GM12878 (cell line): ENCODE results near the gene LST1. TPM values are rescaled to one million over a fixed set of nuclear protein-coding genes. Genes with fewer than 3 reads are reported as not detected.

Source experiments
- BCL11A ChIP-seq: IDR thresholded peaks from 2 replicates; pipeline ENCODE4 v1.6.1; 2011; ENCODE audit warnings: low read depth, low read length
- STAT3 ChIP-seq: IDR thresholded peaks from 2 replicates; pipeline ENCODE4 v1.6.1; 2011; ENCODE audit warnings: low read depth, low read length, improper control_type of control experiment
- polyA plus RNA-seq, 11 experiments: library from polyadenylated mRNA; depleted of rRNA in 4 of 11; unstranded in 6 of 11; stranded (reverse) in 5 of 11; fragments of >200 nt; fragmentation: Nextera tagmentation in 4 of 11; fragmentation: Illumina TruSeq in 1 of 11; extraction: Ambion mirVana in 4 of 11; extraction: Trizol in 1 of 11; gene quantifications; 1 replicate in 1 of 11; 2 replicates in 10 of 11; pipeline versions ENCODE4 v1.2.1 to v1.2.3, GENCODE V29; 2011 to 2016; ENCODE audit warnings: inconsistent platforms in 2 of 11, missing spikeins in 2 of 11, low read depth in 1 of 11
- total RNA-seq, 4 experiments: library from RNA; depleted of rRNA in 3 of 4; stranded (reverse); fragments of >200 nt in 3 of 4; fragmentation: Illumina TruSeq in 1 of 4; extraction: Trizol in 1 of 4; gene quantifications; 2 replicates each; pipeline versions ENCODE4 v1.2.1 to v1.2.3, GENCODE V29; 2013 to 2021
- TF ChIP-seq, protein P1 (sequence below): IDR thresholded peaks from 2 replicates; pipeline ENCODE4 v1.6.1; 2011; ENCODE audit warnings: borderline replicate concordance, low read depth, mild to moderate bottlenecking, moderate library complexity, low read length; ENCODE audit not compliant: insufficient read depth, poor library complexity, severe bottlenecking
- TF ChIP-seq, protein P2 (sequence below): fragments of 450-650 bp; formaldehyde crosslinking; IDR thresholded peaks from 2 replicates; pipeline ENCODE4 v1.4.0; 2022; ENCODE audit warnings: mild to moderate bottlenecking, moderate library complexity
- TF ChIP-seq, protein P3 (sequence below): fragments of 450-650 bp; IDR thresholded peaks from 2 replicates; pipeline ENCODE4 v1.6.1; 2017; ENCODE audit warnings: mild to moderate bottlenecking, low read depth, inconsistent platforms; ENCODE audit not compliant: poor library complexity, severe bottlenecking

Gene LST1
- total and polyA plus RNA-seq, 10 of the 15 experiments (the other 5 are each of a cell fraction or from before 2014, with no cell fraction given) = 4.1 to 35.5 (median 16.4) TPM

DNA sequence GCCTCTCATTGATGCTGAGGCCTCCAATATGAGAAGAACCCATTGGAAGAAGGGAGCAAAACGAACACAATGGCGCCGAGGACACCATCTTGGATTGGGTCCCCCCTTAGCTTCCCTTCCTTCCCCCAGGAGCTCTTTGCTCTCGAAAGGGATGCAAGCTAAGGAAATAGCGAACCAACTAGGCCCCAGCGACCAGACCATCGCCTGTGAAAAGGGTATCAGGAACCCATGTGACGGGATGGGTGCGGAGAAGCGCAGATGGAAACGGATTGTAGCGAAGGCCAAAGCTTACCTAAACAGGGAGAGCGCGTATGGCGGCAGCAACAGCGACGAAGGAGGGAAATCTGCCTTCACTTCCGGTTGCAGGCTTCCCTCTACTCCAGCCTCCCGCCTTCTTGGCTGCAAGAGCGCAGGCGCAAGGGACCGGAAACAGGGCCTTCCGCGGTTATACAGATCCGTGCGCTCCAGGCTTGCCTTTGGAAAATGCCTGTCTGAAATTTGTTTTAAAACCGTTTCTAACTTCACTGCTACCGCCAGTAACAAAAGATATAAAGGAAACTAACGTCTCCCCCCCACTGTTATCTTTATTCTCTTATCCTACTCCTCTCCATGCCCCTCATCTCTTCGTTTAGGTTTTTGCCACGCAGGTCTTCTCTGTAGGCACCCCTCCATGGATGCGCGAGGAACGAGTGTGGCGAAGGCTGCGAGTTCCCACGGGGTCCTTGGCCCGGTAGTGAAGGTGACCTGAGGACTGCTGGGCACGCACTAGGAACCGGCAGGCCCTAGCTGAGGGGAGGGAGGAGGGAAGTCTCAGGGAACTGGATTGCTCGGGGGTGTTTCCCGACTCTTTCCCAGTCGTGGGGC lies 44.2 kb upstream of the LST1 start, which contains the start of gene DDX39B (continued):
- TF ChIP-seq, protein P1, sequence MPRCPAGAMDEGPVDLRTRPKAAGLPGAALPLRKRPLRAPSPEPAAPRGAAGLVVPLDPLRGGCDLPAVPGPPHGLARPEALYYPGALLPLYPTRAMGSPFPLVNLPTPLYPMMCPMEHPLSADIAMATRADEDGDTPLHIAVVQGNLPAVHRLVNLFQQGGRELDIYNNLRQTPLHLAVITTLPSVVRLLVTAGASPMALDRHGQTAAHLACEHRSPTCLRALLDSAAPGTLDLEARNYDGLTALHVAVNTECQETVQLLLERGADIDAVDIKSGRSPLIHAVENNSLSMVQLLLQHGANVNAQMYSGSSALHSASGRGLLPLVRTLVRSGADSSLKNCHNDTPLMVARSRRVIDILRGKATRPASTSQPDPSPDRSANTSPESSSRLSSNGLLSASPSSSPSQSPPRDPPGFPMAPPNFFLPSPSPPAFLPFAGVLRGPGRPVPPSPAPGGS = no peak
- TF ChIP-seq BCL11A (no peak), STAT3 (no peak)
- TF ChIP-seq, protein P2, sequence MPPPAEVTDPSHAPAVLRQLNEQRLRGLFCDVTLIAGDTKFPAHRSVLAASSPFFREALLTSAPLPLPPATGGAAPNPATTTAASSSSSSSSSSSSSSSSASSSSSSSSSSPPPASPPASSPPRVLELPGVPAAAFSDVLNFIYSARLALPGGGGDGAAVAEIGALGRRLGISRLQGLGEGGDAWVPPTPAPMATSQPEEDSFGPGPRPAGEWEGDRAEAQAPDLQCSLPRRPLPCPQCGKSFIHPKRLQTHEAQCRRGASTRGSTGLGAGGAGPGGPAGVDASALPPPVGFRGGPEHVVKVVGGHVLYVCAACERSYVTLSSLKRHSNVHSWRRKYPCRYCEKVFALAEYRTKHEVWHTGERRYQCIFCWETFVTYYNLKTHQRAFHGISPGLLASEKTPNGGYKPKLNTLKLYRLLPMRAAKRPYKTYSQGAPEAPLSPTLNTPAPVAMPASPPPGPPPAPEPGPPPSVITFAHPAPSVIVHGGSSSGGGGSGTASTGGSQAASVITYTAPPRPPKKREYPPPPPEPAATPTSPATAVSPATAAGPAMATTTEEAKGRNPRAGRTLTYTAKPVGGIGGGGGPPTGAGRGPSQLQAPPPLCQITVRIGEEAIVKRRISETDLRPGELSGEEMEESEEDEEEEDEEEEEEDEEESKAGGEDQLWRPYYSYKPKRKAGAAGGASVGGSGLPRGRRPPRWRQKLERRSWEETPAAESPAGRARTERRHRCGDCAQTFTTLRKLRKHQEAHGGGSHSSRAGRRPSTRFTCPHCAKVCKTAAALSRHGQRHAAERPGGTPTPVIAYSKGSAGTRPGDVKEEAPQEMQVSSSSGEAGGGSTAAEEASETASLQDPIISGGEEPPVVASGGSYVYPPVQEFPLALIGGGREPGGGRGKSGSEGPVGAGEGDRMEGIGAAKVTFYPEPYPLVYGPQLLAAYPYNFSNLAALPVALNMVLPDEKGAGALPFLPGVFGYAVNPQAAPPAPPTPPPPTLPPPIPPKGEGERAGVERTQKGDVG (CRISPR knock-in tag) = no peak
- TF ChIP-seq, protein P3, sequence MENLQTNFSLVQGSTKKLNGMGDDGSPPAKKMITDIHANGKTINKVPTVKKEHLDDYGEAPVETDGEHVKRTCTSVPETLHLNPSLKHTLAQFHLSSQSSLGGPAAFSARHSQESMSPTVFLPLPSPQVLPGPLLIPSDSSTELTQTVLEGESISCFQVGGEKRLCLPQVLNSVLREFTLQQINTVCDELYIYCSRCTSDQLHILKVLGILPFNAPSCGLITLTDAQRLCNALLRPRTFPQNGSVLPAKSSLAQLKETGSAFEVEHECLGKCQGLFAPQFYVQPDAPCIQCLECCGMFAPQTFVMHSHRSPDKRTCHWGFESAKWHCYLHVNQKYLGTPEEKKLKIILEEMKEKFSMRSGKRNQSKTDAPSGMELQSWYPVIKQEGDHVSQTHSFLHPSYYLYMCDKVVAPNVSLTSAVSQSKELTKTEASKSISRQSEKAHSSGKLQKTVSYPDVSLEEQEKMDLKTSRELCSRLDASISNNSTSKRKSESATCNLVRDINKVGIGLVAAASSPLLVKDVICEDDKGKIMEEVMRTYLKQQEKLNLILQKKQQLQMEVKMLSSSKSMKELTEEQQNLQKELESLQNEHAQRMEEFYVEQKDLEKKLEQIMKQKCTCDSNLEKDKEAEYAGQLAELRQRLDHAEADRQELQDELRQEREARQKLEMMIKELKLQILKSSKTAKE = peak; percentile 77
